ENCODE data around the gene TEAD1. TPM values are rescaled to one million over a fixed set of nuclear protein-coding genes. Genes with fewer than 3 reads are reported as not detected.
A peak's percentile ranks its signal among the peaks of the same experiment; 100 is the strongest.

TEAD1 gene
- total RNA-seq, 8 experiments from 2014 or later, result 18.0 to 125 (median 40.2) TPM

DNA sequence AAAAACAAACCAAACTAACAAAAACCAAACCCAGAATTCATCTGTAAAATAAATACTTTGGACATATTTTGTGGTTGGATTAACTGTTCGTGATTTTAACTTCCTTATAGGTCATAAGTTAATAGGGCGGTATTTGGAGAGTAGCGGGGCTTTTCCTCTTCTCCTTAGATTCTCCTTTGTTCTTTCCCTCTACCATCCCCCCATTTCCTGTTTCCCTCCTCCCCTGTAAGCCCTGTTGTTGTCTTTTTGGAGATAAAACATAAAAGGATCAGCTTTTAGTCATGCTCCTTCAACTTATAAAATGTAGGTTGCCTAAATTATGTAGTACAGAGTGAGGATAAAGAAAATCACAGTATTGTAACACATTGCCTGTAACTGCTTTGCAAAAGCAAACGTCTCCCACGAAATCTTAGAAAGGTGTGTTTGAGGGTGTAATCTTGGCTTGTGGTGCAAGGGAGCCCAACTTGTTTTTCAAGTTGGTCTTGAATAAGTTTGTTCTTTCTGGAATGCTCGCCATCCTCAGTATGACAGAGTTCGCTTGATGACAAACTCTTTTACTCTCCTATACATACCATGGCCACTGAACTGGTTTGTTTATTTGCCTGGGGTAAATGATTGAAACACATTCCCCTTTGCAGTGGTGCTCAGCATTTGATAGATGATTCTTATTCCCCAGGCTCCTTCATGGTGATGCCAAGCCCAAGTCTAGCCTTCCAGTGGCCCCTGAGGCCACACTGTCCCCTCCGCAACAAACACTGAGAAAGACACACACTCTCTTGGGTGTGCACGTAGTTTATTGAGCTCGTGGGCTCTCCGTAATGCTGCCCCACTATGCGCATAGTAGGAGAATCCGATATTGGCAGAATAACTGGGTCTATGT is 49.4 kb downstream of the TEAD1 start:
- WGBS, 10 experiments, result 51 to 73% (median 63%) methylated on average over 4 to 11 of the region's 13 CpGs

DNA sequence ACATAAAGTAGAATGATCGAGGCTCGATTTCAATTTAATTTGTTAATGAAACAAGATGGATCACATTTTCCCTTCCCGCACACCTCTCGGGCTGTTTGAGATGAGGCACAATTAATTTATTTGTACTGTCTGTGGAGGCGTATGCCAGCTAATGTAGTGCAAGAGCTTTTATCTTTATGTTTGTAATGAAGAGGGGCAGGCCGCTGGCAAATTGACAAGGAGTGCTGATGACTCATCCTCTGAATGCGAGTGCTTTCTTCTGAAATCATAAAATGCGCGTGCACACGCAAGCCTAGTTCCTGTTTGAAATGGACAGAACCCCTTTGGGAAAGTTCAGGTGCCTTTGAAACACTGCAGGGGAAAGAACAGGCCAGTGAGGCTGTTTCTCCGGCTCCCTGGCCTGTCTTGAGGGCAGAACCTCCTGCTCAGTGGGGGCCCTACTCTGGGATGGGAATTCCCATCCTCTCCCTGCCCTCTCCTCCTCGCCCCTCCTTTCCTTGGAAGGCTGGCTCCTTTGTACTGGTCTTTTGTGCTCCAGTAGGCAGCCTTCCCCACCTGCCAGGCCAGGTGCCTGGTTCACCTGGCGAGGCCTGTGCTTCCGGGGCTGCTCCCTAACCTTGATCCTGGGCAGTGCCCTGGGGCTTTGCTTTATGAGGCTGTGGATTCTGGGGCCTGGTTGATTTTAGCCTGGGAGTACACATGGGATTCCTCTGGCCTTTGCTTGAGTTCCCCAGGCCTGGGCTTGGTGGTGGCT is 50.3 kb downstream of the TEAD1 start:
- WGBS, 10 experiments, result 0 to 63% (median 31%) methylated on average over 2 to 10 of the region's 14 CpGs
- H3K27ac ChIP-seq, result peak overlapping the region; percentile 6 to 57
- no peak overlapping the region for H3K4me3 ChIP-seq
- peak; percentile 66 to 93 (median 88) for ATAC-seq (replicated peaks in 6 of 8)
- peaks cover 26 to 35% of the 10 kb centered on the region in 2 donors for H3K4me1 ChIP-seq (replicated peaks in 1 of 2)
- in situ Hi-C loops (cut with MboI; ENCODE audit: low pct_unique_long_range_greater_than_20kb in 2 of 9, low sequenced_read_pairs in 9 of 9, unreplicated experiment in 9 of 9), result no loop called here

More for the DNA sequence above, 49.4 kb downstream of the TEAD1 start:
- peak in 6 of 8 experiments; percentile 8 to 40 (median 25) for ATAC-seq (replicated peaks in 6 of 8)
- in situ Hi-C loops (cut with MboI; ENCODE audit: low pct_unique_long_range_greater_than_20kb in 2 of 9, low sequenced_read_pairs in 9 of 9, unreplicated experiment in 9 of 9), result no loop called here
- Histone ChIP-seq H3K4me1 (replicated peaks in 1 of 2) (peaks cover 30 to 36% of the 10 kb centered on the region in 2 donors), H3K27ac (peak overlapping the region in 1 of 2 donors; percentile 57), H3K4me3 (no peak overlapping the region)

DNA sequence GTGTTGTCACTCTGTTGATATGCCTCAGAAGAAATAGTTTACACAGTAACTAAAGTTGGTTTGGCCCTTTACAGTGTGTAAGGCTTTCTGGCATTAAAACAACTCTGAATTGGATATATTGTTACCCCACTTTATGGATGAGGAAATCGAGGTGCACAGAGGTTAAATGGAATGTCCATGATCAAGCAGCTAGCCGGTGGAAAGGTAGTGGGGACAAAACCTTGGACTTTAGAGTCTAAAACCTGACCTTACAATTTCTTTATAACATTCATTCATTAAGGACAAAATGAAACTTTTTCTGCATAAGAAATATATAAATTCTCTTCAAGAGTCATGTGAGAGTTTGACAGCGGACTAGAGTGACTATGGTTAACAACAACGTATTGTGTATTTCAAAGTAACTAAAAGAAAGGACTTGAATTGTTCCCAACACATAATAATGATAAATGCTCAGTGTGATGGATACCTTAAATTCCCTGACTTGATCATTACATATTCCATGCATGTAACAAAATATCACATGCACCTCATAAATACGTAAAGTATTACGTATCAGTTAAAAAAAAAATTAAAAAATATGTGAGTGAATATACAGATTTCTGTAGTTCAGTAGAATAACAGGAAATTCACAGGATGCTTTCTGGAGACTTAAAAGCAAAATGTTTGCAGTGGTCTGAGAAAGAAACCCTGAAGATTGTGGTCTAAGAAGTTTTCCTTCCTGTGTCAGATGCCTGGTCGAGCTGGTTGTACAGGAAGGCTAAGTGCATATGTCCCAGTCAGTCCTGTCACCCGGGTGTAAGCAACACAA is 51.0 kb downstream of the TEAD1 start:
- no peak overlapping the region for H3K4me3 ChIP-seq
- 81 to 95% (median 90%) methylated on average over 1 to 8 of the region's 8 CpGs for whole genome bisulfite sequencing, 10 experiments
- peak overlapping the region in 1 of 2 donors; percentile 57 for H3K27ac ChIP-seq
- in situ Hi-C loops (cut with MboI; ENCODE audit: low pct_unique_long_range_greater_than_20kb in 2 of 9, low sequenced_read_pairs in 9 of 9, unreplicated experiment in 9 of 9), result no loop called here
- ATAC-seq (replicated peaks in 6 of 8), result peak in 1 of 8 experiments; percentile 48
- peaks cover 26 to 32% of the 10 kb centered on the region in 2 donors for H3K4me1 ChIP-seq (replicated peaks in 1 of 2)

DNA sequence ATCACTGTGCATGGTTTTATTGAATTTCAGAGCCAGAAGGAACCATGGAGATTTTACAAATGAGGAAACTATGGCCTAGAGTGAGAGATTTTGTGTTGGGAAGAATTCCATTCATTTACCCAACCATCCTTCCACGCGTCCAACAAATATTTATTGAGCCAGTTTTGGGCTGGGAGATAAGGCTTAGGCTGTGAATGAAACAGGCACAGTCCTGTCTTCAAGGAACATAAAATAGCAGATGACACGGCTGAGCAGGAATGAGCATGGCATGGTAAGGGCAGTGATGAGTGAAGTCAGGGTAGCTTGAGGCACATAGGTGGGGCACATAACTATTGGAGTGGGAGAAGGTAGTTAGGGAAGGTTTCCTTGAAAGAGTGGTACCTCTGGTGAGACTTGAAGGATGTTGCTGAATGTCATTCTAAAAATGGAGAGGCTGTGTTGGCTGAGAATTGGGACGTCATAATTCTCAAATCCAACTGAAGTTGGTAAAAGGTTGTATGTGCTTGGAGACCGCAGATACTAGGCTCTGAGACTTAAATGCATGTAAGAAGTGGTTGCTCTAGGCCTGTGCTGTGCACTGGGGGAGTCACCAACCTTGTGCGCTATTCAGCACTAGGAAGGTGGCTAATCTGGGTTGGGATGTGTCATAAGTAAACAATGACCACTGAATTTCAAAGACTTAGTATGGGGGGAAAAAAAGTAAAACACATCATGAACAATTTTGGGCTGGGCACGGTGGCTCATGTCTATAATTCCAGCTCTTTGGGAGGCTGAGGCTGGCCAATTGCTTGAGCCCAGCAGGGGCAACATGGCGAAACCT is 51.9 kb downstream of the TEAD1 start:
- no peak overlapping the region for H3K4me3 ChIP-seq
- in situ Hi-C loops (cut with MboI; ENCODE audit: low pct_unique_long_range_greater_than_20kb in 2 of 9, low sequenced_read_pairs in 9 of 9, unreplicated experiment in 9 of 9), result no loop called here
- H3K27ac ChIP-seq, result no peak overlapping the region
- ATAC-seq (replicated peaks in 6 of 8), result peak in 1 of 8 experiments; percentile 40
- 85 to 100% (median 92%) methylated on average over 1 to 8 of the region's 8 CpGs; no CpG with 5 or more reads in 2 of the 10 experiments for WGBS, 10 experiments
- H3K4me1 ChIP-seq (replicated peaks in 1 of 2), result peaks cover 26 to 32% of the 10 kb centered on the region in 2 donors

DNA sequence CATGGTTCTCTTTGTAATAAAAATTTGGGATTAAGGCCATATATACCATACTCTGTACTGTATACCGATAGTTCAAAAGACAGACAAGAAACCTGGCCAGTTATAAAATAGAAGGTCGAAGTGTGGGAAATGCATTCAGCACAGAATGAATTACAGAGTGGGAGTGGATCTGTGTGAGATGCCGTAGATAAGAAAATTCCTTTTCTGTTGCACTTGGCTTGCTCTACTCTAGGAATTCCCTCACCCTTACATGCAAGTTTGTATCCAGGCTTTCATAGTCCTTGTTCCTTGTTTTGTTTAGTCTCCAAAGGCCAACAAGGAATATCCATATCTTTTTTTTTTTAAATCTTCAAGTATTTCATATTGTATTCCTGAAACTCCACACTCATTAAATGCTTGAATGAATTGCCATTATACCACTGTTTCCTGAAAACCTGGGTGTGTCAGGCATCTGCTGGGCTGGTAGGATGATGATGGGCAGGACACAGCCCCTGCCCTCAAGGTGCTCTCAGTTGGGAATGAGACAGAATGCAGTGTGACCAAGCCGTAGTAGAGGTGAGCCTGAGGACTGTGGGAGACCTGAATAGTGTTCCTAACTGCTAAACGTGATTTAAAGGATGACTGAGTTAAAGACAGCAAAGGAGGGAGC is 53.5 kb downstream of the TEAD1 start:
- no peak overlapping the region for H3K27ac ChIP-seq
- in situ Hi-C loops (cut with MboI; ENCODE audit: low pct_unique_long_range_greater_than_20kb in 2 of 9, low sequenced_read_pairs in 9 of 9, unreplicated experiment in 9 of 9), result no loop called here
- peak in 3 of 8 experiments; percentile 18 to 55 (median 23) for ATAC-seq (replicated peaks in 6 of 8)

DNA sequence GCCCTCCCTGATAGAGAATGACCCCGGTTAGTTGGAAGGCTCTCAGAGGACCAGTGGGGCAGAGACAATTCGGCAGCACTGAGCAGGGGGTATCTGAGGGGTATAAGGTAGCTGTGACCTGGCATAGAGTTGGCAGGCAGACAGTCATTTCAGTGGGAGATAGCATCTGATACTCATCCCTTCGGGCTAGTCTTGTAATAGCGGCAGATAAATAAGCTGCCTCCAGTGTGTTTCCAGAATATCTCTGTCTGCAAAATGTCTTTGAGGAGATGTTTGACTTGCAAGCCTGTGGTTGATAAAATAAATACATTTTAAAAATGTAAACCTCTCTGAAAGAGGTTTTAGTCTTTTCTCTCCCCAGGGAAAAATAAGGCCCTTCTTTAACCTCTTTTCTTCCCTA is 54.2 kb downstream of the TEAD1 start:
- no peak overlapping the region for H3K27ac ChIP-seq
- peaks cover 24% of the 10 kb centered on the region in 2 donors for H3K4me1 ChIP-seq (replicated peaks in 1 of 2)
- no peak overlapping the region for H3K4me3 ChIP-seq
- ATAC-seq (replicated peaks in 6 of 8), result peak in 1 of 8 experiments; percentile 3
- in situ Hi-C loops (cut with MboI; ENCODE audit: low pct_unique_long_range_greater_than_20kb in 2 of 9, low sequenced_read_pairs in 9 of 9, unreplicated experiment in 9 of 9), result no loop called here
- WGBS, 10 experiments, result 80 to 100% (median 95%) methylated on average over 1 to 4 of the region's 4 CpGs; no CpG with 5 or more reads in 5 of the 10 experiments

More for the DNA sequence above, 53.5 kb downstream of the TEAD1 start:
- whole genome bisulfite sequencing, 10 experiments, result 55 to 100% (median 87%) methylated on average over 1 to 5 of the region's 5 CpGs
- Histone ChIP-seq H3K4me1 (replicated peaks in 1 of 2) (peaks cover 26 to 31% of the 10 kb centered on the region in 2 donors), H3K4me3 (no peak overlapping the region)

DNA sequence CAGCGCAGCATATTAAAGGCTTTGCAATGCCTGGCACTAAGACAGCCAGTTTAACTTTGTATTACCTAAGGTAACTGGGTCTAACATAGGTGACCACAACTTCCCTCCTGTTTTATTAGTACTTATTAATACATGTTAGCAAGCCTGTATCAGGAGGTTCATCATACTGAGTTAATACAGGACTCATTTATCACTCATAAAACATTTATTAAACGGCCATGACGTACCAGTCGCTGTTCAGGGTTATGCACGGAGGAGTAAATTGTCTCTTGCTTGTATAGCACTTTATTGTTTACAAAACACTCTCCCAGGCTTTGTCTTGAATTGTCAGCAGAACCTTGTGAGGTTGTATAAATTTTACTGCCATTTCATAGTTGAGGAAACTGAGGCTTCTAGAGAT is 55.7 kb downstream of the TEAD1 start:
- in situ Hi-C loops (cut with MboI; ENCODE audit: low pct_unique_long_range_greater_than_20kb in 2 of 9, low sequenced_read_pairs in 9 of 9, unreplicated experiment in 9 of 9), result no loop called here
- no peak overlapping the region for H3K27ac ChIP-seq
- 80 to 100% (median 97%) methylated on average over 2 to 5 of the region's 5 CpGs; no CpG with 5 or more reads in 1 of the 10 experiments for WGBS, 10 experiments
- H3K4me3 ChIP-seq, result no peak overlapping the region
- ATAC-seq (replicated peaks in 6 of 8), result no peak
- peaks cover 8 to 9% of the 10 kb centered on the region in 2 donors for H3K4me1 ChIP-seq (replicated peaks in 1 of 2)

DNA sequence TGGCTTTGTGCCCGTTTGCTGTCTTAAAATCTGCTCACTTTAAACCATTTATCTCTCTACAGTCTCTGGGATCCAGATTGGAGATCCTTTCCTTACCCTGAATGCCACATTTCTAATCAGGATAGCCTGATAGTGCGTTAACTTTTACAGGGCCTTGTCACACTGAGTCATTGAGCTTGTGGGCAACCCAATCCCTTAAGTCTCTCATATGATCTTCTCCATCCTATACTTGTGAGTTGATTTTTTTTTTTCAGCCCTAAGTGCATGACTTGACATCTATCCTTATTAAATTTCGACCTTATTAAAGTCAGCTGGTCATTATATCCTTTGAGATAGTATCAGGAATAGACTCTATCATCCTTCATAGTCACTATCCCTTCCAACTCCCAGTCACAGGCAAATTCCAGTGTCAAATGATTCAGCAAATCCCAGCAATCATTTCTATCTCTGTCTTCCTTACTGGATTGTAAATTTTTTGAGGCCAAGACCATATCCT is 57.7 kb downstream of the TEAD1 start:
- H3K4me1 ChIP-seq (replicated peaks in 1 of 2), result no peaks in the 10 kb centered on the region

DNA sequence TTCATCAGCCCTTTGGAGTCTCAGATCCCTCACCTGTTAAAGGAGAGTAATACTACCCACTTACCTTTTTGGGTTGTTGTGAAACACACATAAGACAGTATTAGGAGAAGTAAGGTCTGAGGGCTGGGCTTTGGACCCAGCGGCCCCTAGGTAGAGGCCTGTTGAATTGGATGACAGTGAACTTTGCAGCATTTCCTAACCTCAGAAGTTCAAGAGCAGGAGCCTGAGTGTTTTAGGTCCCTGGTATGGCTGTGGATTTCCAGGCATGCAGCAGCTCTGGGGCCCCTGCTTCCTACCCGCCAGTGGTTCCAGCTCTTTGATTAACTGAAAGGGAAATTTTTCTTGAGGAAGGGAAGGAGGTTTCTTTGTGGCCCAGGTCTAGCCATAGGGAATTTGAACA is 58.9 kb downstream of the TEAD1 start:
- no peaks in the 10 kb centered on the region for H3K4me1 ChIP-seq (replicated peaks in 1 of 2)

More for the DNA sequence above, 57.7 kb downstream of the TEAD1 start:
- ATAC-seq (replicated peaks in 6 of 8), result no peak
- Histone ChIP-seq H3K4me3 (no peak overlapping the region), H3K27ac (no peak overlapping the region)
- in situ Hi-C loops (cut with MboI; ENCODE audit: low pct_unique_long_range_greater_than_20kb in 2 of 9, low sequenced_read_pairs in 9 of 9, unreplicated experiment in 9 of 9), result no loop called here
- WGBS, 10 experiments, result 33 to 100% (median 89%) methylated on average over 1 to 3 of the region's 3 CpGs; no CpG with 5 or more reads in 1 of the 10 experiments

DNA sequence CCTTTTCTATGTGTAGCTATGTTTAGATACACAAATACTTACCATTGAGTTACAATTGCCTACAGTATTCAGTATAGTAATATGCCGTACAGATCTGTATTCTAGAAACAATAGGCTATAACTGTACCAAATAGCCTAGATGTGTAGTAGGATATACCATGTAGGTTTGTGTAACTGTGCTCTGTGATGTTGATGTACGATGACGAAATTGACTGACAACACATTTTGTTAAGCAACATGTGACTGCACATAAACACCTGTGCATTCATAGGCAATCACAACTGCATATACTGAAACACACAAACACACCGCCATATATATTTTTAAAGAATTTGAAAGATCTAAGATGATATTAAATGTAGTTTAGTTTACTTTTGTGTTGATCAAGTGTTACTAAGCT is 60.4 kb downstream of the TEAD1 start:
- WGBS, 10 experiments, result 87 to 100% (median 100%) methylated on average over 1 to 4 of the region's 4 CpGs; no CpG with 5 or more reads in 1 of the 10 experiments
- no peaks in the 10 kb centered on the region for H3K4me1 ChIP-seq (replicated peaks in 1 of 2)
- no peak for ATAC-seq (replicated peaks in 6 of 8)
- in situ Hi-C loops (cut with MboI; ENCODE audit: low pct_unique_long_range_greater_than_20kb in 2 of 9, low sequenced_read_pairs in 9 of 9, unreplicated experiment in 9 of 9), result no loop called here
- H3K27ac ChIP-seq, result no peak overlapping the region
- H3K4me3 ChIP-seq, result no peak overlapping the region

More for the DNA sequence above, 58.9 kb downstream of the TEAD1 start:
- ATAC-seq (replicated peaks in 6 of 8), result no peak
- Histone ChIP-seq H3K4me3 (no peak overlapping the region), H3K27ac (no peak overlapping the region)
- 90 to 100% (median 100%) methylated on average over 1 to 2 of the region's 2 CpGs; no CpG with 5 or more reads in 6 of the 10 experiments for WGBS, 10 experiments
- in situ Hi-C loops (cut with MboI; ENCODE audit: low pct_unique_long_range_greater_than_20kb in 2 of 9, low sequenced_read_pairs in 9 of 9, unreplicated experiment in 9 of 9), result no loop called here

DNA sequence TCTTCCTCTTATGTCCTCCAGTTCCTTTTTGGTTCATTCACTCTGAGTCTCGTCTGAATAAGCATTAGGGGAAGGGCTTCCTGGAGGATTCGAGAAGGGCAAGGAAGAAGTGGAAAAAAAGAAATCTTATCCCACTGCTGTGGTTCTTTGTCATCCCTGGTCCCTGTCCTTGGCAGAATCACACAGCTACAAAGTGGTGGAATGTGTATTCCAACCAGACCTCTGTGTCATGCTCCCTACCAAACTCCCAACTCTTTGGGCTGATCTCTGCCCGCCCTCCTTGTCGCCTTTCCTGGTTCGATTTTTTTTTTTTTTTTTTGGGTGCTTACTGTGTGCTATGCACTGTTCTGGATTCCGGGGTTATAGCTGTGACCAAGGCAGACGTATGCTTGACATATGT is 61.0 kb downstream of the TEAD1 start:
- 19 to 93% (median 77%) methylated on average over 2 to 7 of the region's 7 CpGs; no CpG with 5 or more reads in 1 of the 10 experiments for WGBS, 10 experiments
- Histone ChIP-seq H3K4me1 (replicated peaks in 1 of 2) (no peaks in the 10 kb centered on the region), H3K4me3 (no peak overlapping the region), H3K27ac (no peak overlapping the region)
- in situ Hi-C loops (cut with MboI; ENCODE audit: low pct_unique_long_range_greater_than_20kb in 2 of 9, low sequenced_read_pairs in 9 of 9, unreplicated experiment in 9 of 9), result no loop called here
- ATAC-seq (replicated peaks in 6 of 8), result peak in 1 of 8 experiments; percentile 18

Measured in motor neuron (in vitro differentiated cells).